HCT116 (cell line): ENCODE results near the gene PAX5.

Experiments
- CBX3 ChIP-seq: IDR thresholded peaks from 2 replicates; pipeline ENCODE4 v1.6.1; 2012; ENCODE audit warnings: low read depth
- EGR1 ChIP-seq: IDR thresholded peaks from 2 replicates; pipeline ENCODE4 v1.6.1; 2012; ENCODE audit warnings: low read depth
- ELF1 ChIP-seq: IDR thresholded peaks from 2 replicates; pipeline ENCODE4 v1.6.1; 2012; ENCODE audit warnings: low read depth, borderline replicate concordance
- EZH2 ChIP-seq: fragments of 200-600 bp; sonication (generic); IDR thresholded peaks from 2 replicates; pipeline ENCODE4 v1.6.1; 2017; ENCODE audit warnings: antibody characterized with exemption, mixed run types
- POLR2A ChIP-seq: IDR thresholded peaks from 2 replicates; pipeline ENCODE4 v1.7.0; 2011; ENCODE audit warnings: borderline replicate concordance; ENCODE audit not compliant: insufficient read depth, insufficient read length; ENCODE audit errors: extremely low read depth
- RAD21 ChIP-seq: IDR thresholded peaks from 2 replicates; pipeline ENCODE4 v1.6.1; 2012; ENCODE audit warnings: low read depth, mild to moderate bottlenecking
- SIN3A ChIP-seq: IDR thresholded peaks from 2 replicates; pipeline ENCODE4 v1.6.1; 2012; ENCODE audit warnings: low read depth
- SP1 ChIP-seq: IDR thresholded peaks from 2 replicates; pipeline ENCODE4 v1.6.1; 2012; ENCODE audit warnings: low read depth
- ZNF274 ChIP-seq: fragments of 200-500 bp; sonication (Bioruptor generic); IDR thresholded peaks from 2 replicates; pipeline ENCODE4 v1.6.1; 2014; ENCODE audit warnings: mild to moderate bottlenecking, low read depth, low read length, inconsistent platforms
- TF ChIP-seq, protein P1 (sequence below), 3 experiments: fragments of 200-600 bp in 1 of 3; sonication (generic) in 1 of 3; IDR thresholded peaks in 2 of 3; conservative IDR thresholded peaks in 1 of 3; 2 replicates each; pipeline ENCODE4 v1.5.1; 2012 to 2017; ENCODE audit warnings: low read depth in 2 of 3, low read length in 2 of 3, antibody characterized with exemption in 1 of 3, borderline replicate concordance in 1 of 3, control low read depth in 1 of 3, mild to moderate bottlenecking in 1 of 3, mixed read lengths in 1 of 3, mixed run types in 1 of 3, moderate library complexity in 1 of 3; ENCODE audit not compliant: insufficient read depth in 1 of 3
- TF ChIP-seq, protein P2 (sequence below): IDR thresholded peaks from 2 replicates; pipeline ENCODE4 v1.6.1; 2012; ENCODE audit warnings: low read depth

DNA sequence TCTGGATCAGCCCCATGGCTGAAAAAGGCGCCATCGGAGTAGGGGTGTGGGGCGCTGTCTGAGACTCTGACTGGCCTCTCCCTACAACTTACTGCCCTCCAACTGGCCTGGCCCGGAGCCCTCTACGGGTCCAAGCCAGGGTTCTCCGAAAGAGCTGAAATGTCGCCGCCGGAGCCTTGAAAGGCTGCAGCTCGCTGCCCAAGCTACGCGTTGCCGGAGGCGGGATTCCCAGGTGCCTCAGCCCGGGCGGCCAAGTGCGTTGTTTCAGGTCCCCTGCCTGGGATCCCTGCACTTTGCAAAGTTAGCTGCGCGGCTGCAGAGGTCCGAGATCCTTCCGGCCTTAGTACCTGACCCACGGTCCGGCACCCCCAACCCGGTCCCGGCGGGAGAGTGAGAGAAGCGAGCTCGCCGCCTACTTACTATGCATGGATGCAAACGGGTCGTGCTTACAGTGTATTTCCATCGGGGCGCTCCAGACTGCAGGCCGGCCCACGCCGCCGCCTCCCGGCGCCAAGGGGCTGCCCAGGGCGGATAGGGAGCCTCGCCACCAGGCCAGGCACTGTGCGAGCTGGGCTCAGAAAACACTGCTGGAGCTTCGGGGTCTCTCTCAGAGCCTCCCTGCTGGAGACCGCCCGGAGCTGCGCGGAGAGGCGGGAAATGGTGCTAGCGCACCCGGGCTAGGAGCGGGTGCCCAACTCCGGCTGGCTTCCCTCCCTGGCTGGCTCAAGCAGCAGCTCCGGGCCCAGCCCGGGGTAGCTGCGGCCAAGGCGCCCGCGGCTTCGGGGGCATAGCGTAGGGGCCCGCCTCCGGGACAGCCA, 7.7 kb downstream of the PAX5 start:
- TF ChIP-seq, protein P1, sequence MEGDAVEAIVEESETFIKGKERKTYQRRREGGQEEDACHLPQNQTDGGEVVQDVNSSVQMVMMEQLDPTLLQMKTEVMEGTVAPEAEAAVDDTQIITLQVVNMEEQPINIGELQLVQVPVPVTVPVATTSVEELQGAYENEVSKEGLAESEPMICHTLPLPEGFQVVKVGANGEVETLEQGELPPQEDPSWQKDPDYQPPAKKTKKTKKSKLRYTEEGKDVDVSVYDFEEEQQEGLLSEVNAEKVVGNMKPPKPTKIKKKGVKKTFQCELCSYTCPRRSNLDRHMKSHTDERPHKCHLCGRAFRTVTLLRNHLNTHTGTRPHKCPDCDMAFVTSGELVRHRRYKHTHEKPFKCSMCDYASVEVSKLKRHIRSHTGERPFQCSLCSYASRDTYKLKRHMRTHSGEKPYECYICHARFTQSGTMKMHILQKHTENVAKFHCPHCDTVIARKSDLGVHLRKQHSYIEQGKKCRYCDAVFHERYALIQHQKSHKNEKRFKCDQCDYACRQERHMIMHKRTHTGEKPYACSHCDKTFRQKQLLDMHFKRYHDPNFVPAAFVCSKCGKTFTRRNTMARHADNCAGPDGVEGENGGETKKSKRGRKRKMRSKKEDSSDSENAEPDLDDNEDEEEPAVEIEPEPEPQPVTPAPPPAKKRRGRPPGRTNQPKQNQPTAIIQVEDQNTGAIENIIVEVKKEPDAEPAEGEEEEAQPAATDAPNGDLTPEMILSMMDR (IDR thresholded peaks at IDR 0.05 in 2 of 3, conservative IDR thresholded peaks at IDR 0.05 in 1 of 3; ENCODE audit: borderline replicate concordance in 1 of 3, insufficient read depth in 1 of 3, low read depth in 2 of 3, low read length in 2 of 3) = no peak
- TF ChIP-seq RAD21 = no peak
- TF ChIP-seq ZNF274 = no peak
- TF ChIP-seq EZH2 = no peak
- no peak for TF ChIP-seq POLR2A
- no peak for TF ChIP-seq ELF1
- TF ChIP-seq CBX3 = no peak
- TF ChIP-seq EGR1 = no peak
- no peak for TF ChIP-seq SP1
- TF ChIP-seq, protein P2, sequence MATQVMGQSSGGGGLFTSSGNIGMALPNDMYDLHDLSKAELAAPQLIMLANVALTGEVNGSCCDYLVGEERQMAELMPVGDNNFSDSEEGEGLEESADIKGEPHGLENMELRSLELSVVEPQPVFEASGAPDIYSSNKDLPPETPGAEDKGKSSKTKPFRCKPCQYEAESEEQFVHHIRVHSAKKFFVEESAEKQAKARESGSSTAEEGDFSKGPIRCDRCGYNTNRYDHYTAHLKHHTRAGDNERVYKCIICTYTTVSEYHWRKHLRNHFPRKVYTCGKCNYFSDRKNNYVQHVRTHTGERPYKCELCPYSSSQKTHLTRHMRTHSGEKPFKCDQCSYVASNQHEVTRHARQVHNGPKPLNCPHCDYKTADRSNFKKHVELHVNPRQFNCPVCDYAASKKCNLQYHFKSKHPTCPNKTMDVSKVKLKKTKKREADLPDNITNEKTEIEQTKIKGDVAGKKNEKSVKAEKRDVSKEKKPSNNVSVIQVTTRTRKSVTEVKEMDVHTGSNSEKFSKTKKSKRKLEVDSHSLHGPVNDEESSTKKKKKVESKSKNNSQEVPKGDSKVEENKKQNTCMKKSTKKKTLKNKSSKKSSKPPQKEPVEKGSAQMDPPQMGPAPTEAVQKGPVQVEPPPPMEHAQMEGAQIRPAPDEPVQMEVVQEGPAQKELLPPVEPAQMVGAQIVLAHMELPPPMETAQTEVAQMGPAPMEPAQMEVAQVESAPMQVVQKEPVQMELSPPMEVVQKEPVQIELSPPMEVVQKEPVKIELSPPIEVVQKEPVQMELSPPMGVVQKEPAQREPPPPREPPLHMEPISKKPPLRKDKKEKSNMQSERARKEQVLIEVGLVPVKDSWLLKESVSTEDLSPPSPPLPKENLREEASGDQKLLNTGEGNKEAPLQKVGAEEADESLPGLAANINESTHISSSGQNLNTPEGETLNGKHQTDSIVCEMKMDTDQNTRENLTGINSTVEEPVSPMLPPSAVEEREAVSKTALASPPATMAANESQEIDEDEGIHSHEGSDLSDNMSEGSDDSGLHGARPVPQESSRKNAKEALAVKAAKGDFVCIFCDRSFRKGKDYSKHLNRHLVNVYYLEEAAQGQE = no peak
- TF ChIP-seq SIN3A = no peak
